ENCODE measurements around the gene TNFAIP8. TPM values are rescaled to one million over a fixed set of nuclear protein-coding genes. Genes with fewer than 3 reads are reported as not detected.

The TNFAIP8 gene
- total RNA-seq, 1 experiment from 2014 or later, result 32.1 TPM

GRCh38 chr5:119335261-119335677, 20.6 kb upstream of the TNFAIP8 start:
- no peaks in the 10 kb centered on the region for H3K36me3 ChIP-seq

GRCh38 chr5:119336262-119336661, 19.6 kb upstream of the TNFAIP8 start:
- Histone ChIP-seq H3K4me3 (no peak overlapping the region), H3K36me3 (no peaks in the 10 kb centered on the region), H3K27me3 (replicated peaks) (no peaks in the 10 kb centered on the region), H3K4me1 (replicated peaks) (peaks cover 11% of the 10 kb centered on the region), H3K27ac (no peak overlapping the region), H3K9me3 (replicated peaks) (no peaks in the 10 kb centered on the region)
- DNase-seq (ENCODE audit: low read depth in 1 of 2, low spot score in 2 of 2), result no peak

More at GRCh38 chr5:119335261-119335677, 20.6 kb upstream of the TNFAIP8 start:
- H3K9me3 ChIP-seq (replicated peaks), result no peaks in the 10 kb centered on the region
- peaks cover 10% of the 10 kb centered on the region for H3K4me1 ChIP-seq (replicated peaks)
- no peak overlapping the region for H3K4me3 ChIP-seq
- no peak for DNase-seq (ENCODE audit: low read depth in 1 of 2, low spot score in 2 of 2)
- no peaks in the 10 kb centered on the region for H3K27me3 ChIP-seq (replicated peaks)
- H3K27ac ChIP-seq, result no peak overlapping the region

GRCh38 chr5:119336845-119337580, 18.8 kb upstream of the TNFAIP8 start:
- H3K9me3 ChIP-seq (replicated peaks), result no peaks in the 10 kb centered on the region
- H3K36me3 ChIP-seq, result no peaks in the 10 kb centered on the region
- H3K27ac ChIP-seq, result no peak overlapping the region
- H3K27me3 ChIP-seq (replicated peaks), result no peaks in the 10 kb centered on the region
- no peak for DNase-seq (ENCODE audit: low read depth in 1 of 2, low spot score in 2 of 2)
- no peak overlapping the region for H3K4me3 ChIP-seq
- peaks cover 19% of the 10 kb centered on the region for H3K4me1 ChIP-seq (replicated peaks)

DNA sequence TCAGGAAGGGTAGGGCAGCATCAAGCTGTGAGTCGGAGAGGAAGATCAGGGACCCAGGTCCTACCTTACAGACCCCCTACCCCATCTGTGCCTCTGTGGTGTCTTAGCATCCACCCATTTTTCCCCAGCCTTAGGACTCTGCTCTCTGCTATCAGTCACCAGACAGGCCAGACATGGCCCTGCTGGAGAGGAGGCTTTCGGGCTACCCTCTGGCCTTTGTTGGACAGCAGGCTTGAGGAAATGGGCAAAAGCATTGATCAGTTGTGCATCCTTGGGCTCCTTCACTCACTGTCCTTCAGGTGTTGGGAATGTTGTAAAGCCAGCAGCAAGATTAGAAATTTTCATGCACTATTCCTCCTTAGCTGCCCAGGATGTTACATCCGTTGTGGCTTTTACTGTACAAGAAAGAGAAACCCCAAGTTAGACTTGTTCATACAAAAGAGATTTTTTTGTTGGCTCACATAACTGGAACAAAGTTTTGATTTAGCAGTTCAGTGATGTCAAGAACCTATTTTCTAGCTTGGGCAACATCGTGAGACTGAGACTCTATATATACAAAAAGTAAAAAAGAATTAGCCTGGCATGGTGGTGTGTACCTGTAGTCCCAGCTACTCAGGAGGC, 17.4 kb upstream of the TNFAIP8 start:
- DNase-seq (ENCODE audit: low read depth in 1 of 2, low spot score in 2 of 2), result no peak
- Histone ChIP-seq H3K36me3 (no peaks in the 10 kb centered on the region), H3K4me1 (replicated peaks) (peaks cover 27% of the 10 kb centered on the region), H3K9me3 (replicated peaks) (no peaks in the 10 kb centered on the region), H3K4me3 (no peak overlapping the region), H3K27me3 (replicated peaks) (no peaks in the 10 kb centered on the region), H3K27ac (no peak overlapping the region)

- Histone ChIP-seq H3K4me3 (no peak overlapping the region), H3K27me3 (replicated peaks) (no peaks in the 10 kb centered on the region), H3K9me3 (replicated peaks) (no peaks in the 10 kb centered on the region), H3K4me1 (replicated peaks) (peaks cover 31% of the 10 kb centered on the region), H3K27ac (no peak overlapping the region), H3K36me3 (no peaks in the 10 kb centered on the region)
- no peak for DNase-seq (ENCODE audit: low read depth in 1 of 2, low spot score in 2 of 2)
Measured at GRCh38 chr5:119339344-119339743, 16.5 kb upstream of the TNFAIP8 start.

GRCh38 chr5:119339965-119340364, 15.9 kb upstream of the TNFAIP8 start:
- no peaks in the 10 kb centered on the region for H3K36me3 ChIP-seq
- no peak overlapping the region for H3K4me3 ChIP-seq
- no peaks in the 10 kb centered on the region for H3K9me3 ChIP-seq (replicated peaks)
- H3K27me3 ChIP-seq (replicated peaks), result no peaks in the 10 kb centered on the region
- DNase-seq (ENCODE audit: low read depth in 1 of 2, low spot score in 2 of 2), result no peak
- H3K4me1 ChIP-seq (replicated peaks), result peaks cover 34% of the 10 kb centered on the region
- H3K27ac ChIP-seq, result no peak overlapping the region

DNA sequence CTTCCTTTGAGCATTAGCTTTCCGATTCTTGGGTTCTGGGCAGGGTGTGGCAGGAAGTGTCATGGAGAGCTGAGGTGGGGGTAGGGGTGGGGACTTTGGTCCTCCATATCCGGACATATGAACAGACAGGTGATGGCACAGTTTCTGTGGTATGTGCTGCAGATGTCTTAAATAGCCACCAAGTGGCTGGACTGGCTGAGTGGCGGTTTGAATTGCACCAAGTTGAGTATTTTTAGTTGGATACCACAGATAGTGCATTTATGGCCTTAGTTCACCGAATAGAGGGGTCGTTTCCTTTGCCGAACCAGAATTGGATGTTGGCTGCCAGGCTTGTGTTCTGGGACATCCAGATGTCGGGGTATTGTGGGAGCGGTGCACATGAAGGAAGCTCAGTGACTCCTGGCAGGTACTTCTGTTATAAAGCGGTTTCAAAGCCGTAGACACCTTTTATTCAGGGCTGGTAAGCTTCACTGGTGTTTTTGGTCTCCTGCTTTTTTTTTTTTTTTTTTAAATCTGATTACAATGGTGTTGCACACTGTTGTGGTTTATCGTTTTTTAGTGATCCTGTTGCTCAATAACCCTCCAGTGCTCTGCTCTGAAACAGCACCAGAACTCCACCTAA, 15.1 kb upstream of the TNFAIP8 start:
- Histone ChIP-seq H3K36me3 (no peaks in the 10 kb centered on the region), H3K27ac (no peak overlapping the region), H3K4me1 (replicated peaks) (peaks cover 34% of the 10 kb centered on the region), H3K4me3 (no peak overlapping the region), H3K9me3 (replicated peaks) (no peaks in the 10 kb centered on the region), H3K27me3 (replicated peaks) (no peaks in the 10 kb centered on the region)
- DNase-seq (ENCODE audit: low read depth in 1 of 2, low spot score in 2 of 2), result no peak

DNA sequence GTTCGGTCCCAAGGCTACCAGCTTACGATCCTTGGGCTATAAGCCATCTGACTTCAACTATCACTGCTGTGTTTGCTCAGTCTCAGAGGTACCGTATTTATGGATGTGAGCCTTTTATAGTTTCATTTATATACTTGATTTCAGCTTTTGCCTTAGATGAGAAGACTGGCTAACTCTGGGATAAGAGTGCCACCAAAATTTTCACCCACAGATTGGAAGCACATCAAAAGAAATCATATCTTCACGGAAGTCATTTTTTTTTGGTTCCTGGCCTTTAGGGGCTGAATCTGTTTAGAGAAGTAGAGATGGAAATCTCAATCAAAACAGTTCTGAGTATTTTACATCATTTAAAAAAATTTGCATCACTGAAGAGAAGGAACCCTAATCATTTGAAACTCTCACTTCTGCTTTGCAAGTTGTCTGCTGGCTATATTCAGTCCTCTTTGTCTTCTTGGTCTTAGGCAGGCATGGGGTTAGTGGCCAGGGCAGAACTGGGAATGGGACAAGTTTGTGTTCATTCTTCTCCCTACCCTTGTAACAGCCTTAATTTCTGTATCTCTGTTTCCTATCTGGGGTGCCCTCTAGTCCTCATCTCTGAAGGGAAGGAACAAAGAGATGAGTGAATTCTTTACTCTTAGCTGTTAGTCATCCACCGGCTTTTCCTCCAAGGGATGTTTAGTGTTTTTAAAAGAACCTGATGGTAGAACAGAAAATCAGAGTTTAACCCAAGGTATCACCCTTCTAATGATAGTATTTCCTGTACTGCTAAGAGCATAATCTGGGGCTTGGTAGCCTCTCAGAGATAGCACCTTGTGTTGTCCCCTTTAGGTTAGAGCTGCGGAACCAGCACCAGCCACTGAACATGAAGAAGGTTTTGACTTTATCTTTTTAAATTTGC, 14.1 kb upstream of the TNFAIP8 start:
- Histone ChIP-seq H3K4me1 (replicated peaks) (peaks cover 34% of the 10 kb centered on the region), H3K4me3 (no peak overlapping the region), H3K27ac (no peak overlapping the region), H3K9me3 (replicated peaks) (no peaks in the 10 kb centered on the region), H3K27me3 (replicated peaks) (no peaks in the 10 kb centered on the region), H3K36me3 (no peaks in the 10 kb centered on the region)
- no peak for DNase-seq (ENCODE audit: low read depth in 1 of 2, low spot score in 2 of 2)

GRCh38 chr5:119342406-119342805, 13.4 kb upstream of the TNFAIP8 start:
- peaks cover 34% of the 10 kb centered on the region for H3K4me1 ChIP-seq (replicated peaks)
- no peak overlapping the region for H3K4me3 ChIP-seq
- H3K9me3 ChIP-seq (replicated peaks), result no peaks in the 10 kb centered on the region
- DNase-seq (ENCODE audit: low read depth in 1 of 2, low spot score in 2 of 2), result no peak
- no peak overlapping the region for H3K27ac ChIP-seq
- H3K36me3 ChIP-seq, result no peaks in the 10 kb centered on the region
- no peaks in the 10 kb centered on the region for H3K27me3 ChIP-seq (replicated peaks)

DNA sequence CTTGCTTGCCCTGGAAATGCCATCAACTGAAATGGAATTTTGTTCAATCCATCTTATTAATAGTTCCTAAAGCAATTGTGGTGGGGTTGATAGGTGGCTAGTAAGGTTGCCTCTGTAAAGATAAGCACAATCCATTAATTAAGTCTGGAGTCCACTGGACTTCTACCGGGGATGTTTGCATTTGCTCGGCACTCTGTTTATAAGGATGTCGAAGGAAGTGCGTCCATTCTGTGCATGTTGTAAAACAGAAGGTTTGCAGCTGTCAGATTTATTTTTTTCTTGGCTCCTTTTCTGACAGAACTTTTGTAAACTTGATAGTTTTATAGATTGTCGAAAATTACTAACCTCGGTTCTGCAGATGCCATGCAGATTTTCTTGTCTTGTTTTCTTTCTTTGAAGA, 12.8 kb upstream of the TNFAIP8 start:
- H3K36me3 ChIP-seq, result no peaks in the 10 kb centered on the region
- DNase-seq (ENCODE audit: low read depth in 1 of 2, low spot score in 2 of 2), result peak in 1 of 2 experiments; percentile 37
- no peaks in the 10 kb centered on the region for H3K27me3 ChIP-seq (replicated peaks)
- H3K27ac ChIP-seq, result no peak overlapping the region
- peaks cover 34% of the 10 kb centered on the region for H3K4me1 ChIP-seq (replicated peaks)
- H3K9me3 ChIP-seq (replicated peaks), result no peaks in the 10 kb centered on the region
- H3K4me3 ChIP-seq, result no peak overlapping the region

GRCh38 chr5:119343766-119344165, 12.1 kb upstream of the TNFAIP8 start:
- DNase-seq (ENCODE audit: low read depth in 1 of 2, low spot score in 2 of 2), result peak; percentile 65 to 76
- Histone ChIP-seq H3K4me1 (replicated peaks) (peaks cover 34% of the 10 kb centered on the region), H3K4me3 (no peak overlapping the region), H3K27ac (no peak overlapping the region), H3K36me3 (no peaks in the 10 kb centered on the region), H3K27me3 (replicated peaks) (no peaks in the 10 kb centered on the region), H3K9me3 (replicated peaks) (no peaks in the 10 kb centered on the region)

GRCh38 chr5:119344231-119344630, 11.6 kb upstream of the TNFAIP8 start:
- H3K27ac ChIP-seq, result no peak overlapping the region
- no peak overlapping the region for H3K4me3 ChIP-seq
- peaks cover 38% of the 10 kb centered on the region for H3K4me1 ChIP-seq (replicated peaks)
- no peak for DNase-seq (ENCODE audit: low read depth in 1 of 2, low spot score in 2 of 2)
- H3K36me3 ChIP-seq, result no peaks in the 10 kb centered on the region
- no peaks in the 10 kb centered on the region for H3K9me3 ChIP-seq (replicated peaks)
- H3K27me3 ChIP-seq (replicated peaks), result no peaks in the 10 kb centered on the region

DNA sequence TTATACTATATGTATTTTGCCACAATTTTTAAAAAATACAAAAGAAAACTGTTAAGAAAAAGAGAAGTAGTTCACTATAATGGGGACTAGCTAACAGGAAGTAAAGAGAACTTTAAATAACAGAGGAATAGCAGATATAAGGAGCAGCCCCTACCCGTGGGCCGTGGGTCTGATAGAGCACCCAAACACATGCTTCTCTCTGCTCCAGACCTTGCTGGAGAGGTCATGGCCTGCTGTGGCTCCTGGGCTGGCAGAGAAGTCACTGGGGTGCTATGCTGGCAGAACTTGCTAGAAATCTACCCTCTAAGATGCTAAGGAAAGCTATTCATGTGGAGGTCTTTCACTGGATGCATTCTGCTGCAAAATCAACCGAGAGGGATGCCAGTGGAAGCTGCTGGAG, 10.0 kb upstream of the TNFAIP8 start:
- Histone ChIP-seq H3K27me3 (replicated peaks) (no peaks in the 10 kb centered on the region), H3K27ac (no peak overlapping the region), H3K4me3 (no peak overlapping the region), H3K4me1 (replicated peaks) (peaks cover 38% of the 10 kb centered on the region), H3K36me3 (no peaks in the 10 kb centered on the region), H3K9me3 (replicated peaks) (no peaks in the 10 kb centered on the region)
- no peak for DNase-seq (ENCODE audit: low read depth in 1 of 2, low spot score in 2 of 2)

Data from SJSA1 (cell line).